Stimulated activated CD4-positive, alpha-beta T cell treated with anti-CD3 and anti-CD28 coated beads, Interleukin-4, amount 100 ng/mL, for 4 hours (primary cell): ENCODE results near the gene BABAM2.

Experiments
- DNase-seq, 2 experiments: peaks; one replicate each; pipeline ENCODE4 v3.0.0-alpha.2; 2020

Gene BABAM2

GRCh38 chr2:28169492-28169891, 279.0 kb downstream of the BABAM2 start:
- DNase-seq = no peak

- no peak for DNase-seq
These were observed 281.8 kb downstream of the BABAM2 start for GRCh38 chr2:28172114-28172898.

- DNase-seq = no peak
These were observed 282.8 kb downstream of the BABAM2 start for GRCh38 chr2:28173377-28173776.

- DNase-seq = no peak
These were observed 283.7 kb downstream of the BABAM2 start for GRCh38 chr2:28174211-28174610.

GRCh38 chr2:28175028-28175427, 284.5 kb downstream of the BABAM2 start:
- no peak for DNase-seq

GRCh38 chr2:28178946-28179345, 288.4 kb downstream of the BABAM2 start:
- no peak for DNase-seq

GRCh38 chr2:28181801-28182200, 291.3 kb downstream of the BABAM2 start:
- no peak for DNase-seq

- no peak for DNase-seq
These were observed 291.8 kb downstream of the BABAM2 start for GRCh38 chr2:28182348-28182747.

- no peak for DNase-seq
These were observed 294.6 kb downstream of the BABAM2 start for GRCh38 chr2:28185153-28185552.

GRCh38 chr2:28185891-28186290, 295.4 kb downstream of the BABAM2 start:
- DNase-seq = no peak

GRCh38 chr2:28187186-28187585, 296.7 kb downstream of the BABAM2 start:
- DNase-seq = no peak

GRCh38 chr2:28188436-28188835, 297.9 kb downstream of the BABAM2 start:
- DNase-seq = no peak

- DNase-seq = no peak
These were observed 303.3 kb downstream of the BABAM2 start for GRCh38 chr2:28193630-28194403.

GRCh38 chr2:28199995-28200679, 309.6 kb downstream of the BABAM2 start:
- no peak for DNase-seq

GRCh38 chr2:28201671-28202180, 311.2 kb downstream of the BABAM2 start:
- no peak for DNase-seq

GRCh38 chr2:28202719-28203118, 312.2 kb downstream of the BABAM2 start:
- no peak for DNase-seq

- no peak for DNase-seq
These were observed 316.2 kb downstream of the BABAM2 start for GRCh38 chr2:28206762-28207161.

GRCh38 chr2:28209261-28209691, 318.7 kb downstream of the BABAM2 start:
- no peak for DNase-seq

- DNase-seq = no peak
These were observed 319.3 kb downstream of the BABAM2 start for GRCh38 chr2:28209864-28210263.

- no peak for DNase-seq
These were observed 320.0 kb downstream of the BABAM2 start for GRCh38 chr2:28210535-28210934.

- DNase-seq = no peak
These were observed 325.8 kb downstream of the BABAM2 start for GRCh38 chr2:28216331-28216730.

- DNase-seq = no peak
These were observed 326.7 kb downstream of the BABAM2 start for GRCh38 chr2:28217042-28217740.

GRCh38 chr2:28219138-28219537, 328.6 kb downstream of the BABAM2 start:
- no peak for DNase-seq
